IPS-18a (cell line): ENCODE measurements around the gene HOXD10.

Source experiments
- H3K27ac ChIP-seq: one replicate; pipeline ENCODE4 v1.5.1; 2013; ENCODE audit warnings: low read length
- H3K27me3 ChIP-seq: one replicate; pipeline ENCODE4 v1.6.1; 2013; ENCODE audit warnings: mild to moderate bottlenecking, low read length; ENCODE audit not compliant: control insufficient read depth, insufficient read depth
- H3K36me3 ChIP-seq: one replicate; pipeline ENCODE4 v1.6.1; 2013; ENCODE audit warnings: low read depth, low read length; ENCODE audit not compliant: control insufficient read depth
- H3K4me1 ChIP-seq: one replicate; pipeline ENCODE4 v1.6.1; 2013; ENCODE audit warnings: low read depth, low read length; ENCODE audit not compliant: control insufficient read depth
- H3K4me3 ChIP-seq: one replicate; pipeline ENCODE4 v1.5.1; 2013; ENCODE audit warnings: low read length
- H3K9ac ChIP-seq: one replicate; pipeline ENCODE4 v1.6.1; 2013; ENCODE audit warnings: mild to moderate bottlenecking, low read length, moderate library complexity
- H3K9me3 ChIP-seq: one replicate; pipeline ENCODE4 v1.6.1; 2013; ENCODE audit warnings: low read depth, low read length; ENCODE audit not compliant: control insufficient read depth

HOXD10 gene

GRCh38 chr2:176165370-176166050 is 48.9 kb downstream of the HOXD10 start:
- Histone ChIP-seq H3K4me1 (peaks cover 5% of the 10 kb centered on the region), H3K9ac (no peak overlapping the region), H3K27ac (no peak overlapping the region), H3K9me3 (no peaks in the 10 kb centered on the region), H3K36me3 (no peaks in the 10 kb centered on the region), H3K27me3 (peaks cover 100% of the 10 kb centered on the region), H3K4me3 (no peak overlapping the region)

- no peak overlapping the region for H3K9ac ChIP-seq
- H3K4me3 ChIP-seq = no peak overlapping the region
- H3K9me3 ChIP-seq = no peaks in the 10 kb centered on the region
- H3K4me1 ChIP-seq = peaks cover 5% of the 10 kb centered on the region
- H3K36me3 ChIP-seq = no peaks in the 10 kb centered on the region
- peaks cover 100% of the 10 kb centered on the region for H3K27me3 ChIP-seq
- H3K27ac ChIP-seq = no peak overlapping the region
These were observed 49.7 kb downstream of the HOXD10 start for GRCh38 chr2:176166272-176166671.

- Histone ChIP-seq H3K9me3 (no peaks in the 10 kb centered on the region), H3K36me3 (no peaks in the 10 kb centered on the region), H3K4me3 (no peak overlapping the region), H3K4me1 (peaks cover 5% of the 10 kb centered on the region), H3K27me3 (peaks cover 100% of the 10 kb centered on the region), H3K27ac (no peak overlapping the region), H3K9ac (no peak overlapping the region)
These were observed 50.8 kb downstream of the HOXD10 start for GRCh38 chr2:176167398-176167797.

GRCh38 chr2:176169181-176169580 is 52.6 kb downstream of the HOXD10 start:
- Histone ChIP-seq H3K9ac (no peak overlapping the region), H3K27ac (no peak overlapping the region), H3K4me1 (peaks cover 5% of the 10 kb centered on the region), H3K4me3 (no peak overlapping the region), H3K36me3 (no peaks in the 10 kb centered on the region), H3K9me3 (no peaks in the 10 kb centered on the region), H3K27me3 (peaks cover 100% of the 10 kb centered on the region)
